T47D (cell line): Measurements from ENCODE around the gene NUP35.
"Not testable (repeated sequence)": the region's sequence is repeated elsewhere in the genome, so short reads cannot be mapped to it uniquely, and the experiment has no call there.

Experiments used
- DNase-seq, 2 experiments: peaks; one replicate each; pipeline versions ENCODE4 v3.0.0 to v3.0.0-alpha.2; 2011 to 2012; ENCODE audit warnings: low read depth in 1 of 2, low spot score in 1 of 2
- JUND ChIP-seq: IDR thresholded peaks from 2 replicates; pipeline ENCODE4 v1.6.1; 2012; ENCODE audit warnings: low read depth
- in situ Hi-C: cut with HindIII; loops from 2 replicates; pipeline ENCODE4 v1.10.0; 2016; ENCODE audit warnings: low sequenced_read_pairs, low pct_unique_long_range_greater_than_20kb

NUP35 gene

GRCh38 chr2:183105402-183106134 is 18.7 kb upstream of the NUP35 start:
- TF ChIP-seq JUND = no peak
- no peak for DNase-seq
- in situ Hi-C loops = no loop called here

- TF ChIP-seq JUND = no peak
- no peak for DNase-seq
- in situ Hi-C loops = no loop called here
Observed at GRCh38 chr2:183112577-183112976, 11.7 kb upstream of the NUP35 start.

- TF ChIP-seq JUND = no peak
- no peak for DNase-seq
- in situ Hi-C loops = no loop called here
Observed at GRCh38 chr2:183113630-183114029, 10.6 kb upstream of the NUP35 start.

GRCh38 chr2:183117226-183117625 is 7.0 kb upstream of the NUP35 start:
- in situ Hi-C loops = no loop called here
- TF ChIP-seq JUND = no peak
- no peak for DNase-seq

- DNase-seq = no peak
- in situ Hi-C loops = no loop called here
- TF ChIP-seq JUND = no peak
Observed at GRCh38 chr2:183123117-183123958, 905 bp upstream of the NUP35 start.

GRCh38 chr2:183123959-183124221 is 353 bp upstream of the NUP35 start:
- TF ChIP-seq JUND = no peak
- DNase-seq = no peak
- in situ Hi-C loops = no loop called here

- TF ChIP-seq JUND = no peak
- DNase-seq = no peak
- in situ Hi-C loops = no loop called here
Observed at GRCh38 chr2:183124957-183125255, 663 bp downstream of the NUP35 start.

GRCh38 chr2:183125659-183126341 is 1.6 kb downstream of the NUP35 start:
- TF ChIP-seq JUND = no peak
- DNase-seq = no peak
- in situ Hi-C loops = no loop called here

GRCh38 chr2:183126635-183127034 is 2.4 kb downstream of the NUP35 start:
- in situ Hi-C loops = no loop called here
- TF ChIP-seq JUND = no peak
- DNase-seq = no peak

GRCh38 chr2:183134016-183134415 is 9.8 kb downstream of the NUP35 start:
- no peak for TF ChIP-seq JUND
- DNase-seq = peak in 1 of 2 experiments; percentile 8
- in situ Hi-C loops = no loop called here

GRCh38 chr2:183148955-183149354 is 24.7 kb downstream of the NUP35 start:
- no peak for TF ChIP-seq JUND
- in situ Hi-C loops = no loop called here
- DNase-seq = no peak

- no peak for DNase-seq
- in situ Hi-C loops = no loop called here
- no peak for TF ChIP-seq JUND
Observed at GRCh38 chr2:183149489-183149888, 25.2 kb downstream of the NUP35 start.

GRCh38 chr2:183152280-183152679 is 28.0 kb downstream of the NUP35 start:
- in situ Hi-C loops = not testable (repeated sequence)

More at GRCh38 chr2:183152280-183152679, 28.0 kb downstream of the NUP35 start:
- DNase-seq = not testable (repeated sequence)
